Measurements from ENCODE around the gene SPPL2B.

Gene SPPL2B

GRCh38 chr19:2329149-2329478 lies 630 bp downstream of the SPPL2B start:
- Histone ChIP-seq H3K4me3 (ENCODE audit: insufficient read depth, low read length, poor library complexity, severe bottlenecking) (peak overlapping the region; percentile 98), H3K9ac (ENCODE audit: low read length) (peak overlapping the region; percentile 96), H3K4me2 (ENCODE audit: low read depth, low read length, poor library complexity, severe bottlenecking) (peak overlapping the region; percentile 91), H2AFZ (ENCODE audit: low read depth, low read length, severe bottlenecking) (no peak overlapping the region), H3K27me3 (ENCODE audit: low read length) (no peaks in the 10 kb centered on the region), H4K20me1 (ENCODE audit: low read depth, low read length) (0 out of 2 replicates have a peak, but pooled peaks cover 4% of the 10 kb centered on the region), H3K79me2 (ENCODE audit: insufficient read depth, low read length) (peaks cover 33% of the 10 kb centered on the region), H3K36me3 (ENCODE audit: low read length) (no peaks in the 10 kb centered on the region), H3K9me2 (replicated peaks; ENCODE audit: insufficient read depth, low read length) (no peaks in the 10 kb centered on the region), H3K9me3 (ENCODE audit: insufficient read depth, low read length) (no peaks in the 10 kb centered on the region), H3F3A (ENCODE audit: insufficient read depth) (peaks cover 10% of the 10 kb centered on the region; the same call in 1 of the 2 replicates), H3K27ac (ENCODE audit: low read depth, low read length) (no peak overlapping the region)
- no peak for TF ChIP-seq EZH2phosphoT487 (conservative IDR thresholded peaks at IDR 0.05; ENCODE audit: low read length)
- no peak for TF ChIP-seq CTCF (IDR thresholded peaks at IDR 0.05; ENCODE audit: insufficient read depth, low read length, poor library complexity, severe bottlenecking)

- no peaks in the 10 kb centered on the region for H3K36me3 ChIP-seq (ENCODE audit: low read length)
- no peaks in the 10 kb centered on the region for H3K9me2 ChIP-seq (replicated peaks; ENCODE audit: insufficient read depth, low read length)
- H3K9ac ChIP-seq (ENCODE audit: low read length) = peak overlapping the region; percentile 96
- H3K79me2 ChIP-seq (ENCODE audit: insufficient read depth, low read length) = peaks cover 33% of the 10 kb centered on the region
- H2AFZ ChIP-seq (ENCODE audit: low read depth, low read length, severe bottlenecking) = no peak overlapping the region
- no peaks in the 10 kb centered on the region for H3K9me3 ChIP-seq (ENCODE audit: insufficient read depth, low read length)
- H3K4me3 ChIP-seq (ENCODE audit: insufficient read depth, low read length, poor library complexity, severe bottlenecking) = peak overlapping the region; percentile 98
- H3K27ac ChIP-seq (ENCODE audit: low read depth, low read length) = no peak overlapping the region
- H3K4me2 ChIP-seq (ENCODE audit: low read depth, low read length, poor library complexity, severe bottlenecking) = peak overlapping the region; percentile 91
- H3K27me3 ChIP-seq (ENCODE audit: low read length) = no peaks in the 10 kb centered on the region
- H3F3A ChIP-seq (ENCODE audit: insufficient read depth) = peaks cover 10% of the 10 kb centered on the region; the same call in 1 of the 2 replicates
- TF ChIP-seq CTCF (IDR thresholded peaks at IDR 0.05; ENCODE audit: insufficient read depth, low read length, poor library complexity, severe bottlenecking) = no peak
- TF ChIP-seq EZH2phosphoT487 (conservative IDR thresholded peaks at IDR 0.05; ENCODE audit: low read length) = no peak
- 0 out of 2 replicates have a peak, but pooled peaks cover 4% of the 10 kb centered on the region for H4K20me1 ChIP-seq (ENCODE audit: low read depth, low read length)
Observed at GRCh38 chr19:2329501-2329916, 1.0 kb downstream of the SPPL2B start.

- H2AFZ ChIP-seq (ENCODE audit: low read depth, low read length, severe bottlenecking) = no peak overlapping the region
- H3K27ac ChIP-seq (ENCODE audit: low read depth, low read length) = no peak overlapping the region
- no peak overlapping the region for H3K4me3 ChIP-seq (ENCODE audit: insufficient read depth, low read length, poor library complexity, severe bottlenecking)
- peaks cover 33% of the 10 kb centered on the region for H3K79me2 ChIP-seq (ENCODE audit: insufficient read depth, low read length)
- no peaks in the 10 kb centered on the region for H3K27me3 ChIP-seq (ENCODE audit: low read length)
- H3K36me3 ChIP-seq (ENCODE audit: low read length) = no peaks in the 10 kb centered on the region
- H3K4me2 ChIP-seq (ENCODE audit: low read depth, low read length, poor library complexity, severe bottlenecking) = no peak overlapping the region
- peaks cover 10% of the 10 kb centered on the region; the same call in 1 of the 2 replicates for H3F3A ChIP-seq (ENCODE audit: insufficient read depth)
- H4K20me1 ChIP-seq (ENCODE audit: low read depth, low read length) = 0 out of 2 replicates have a peak, but pooled peaks cover 4% of the 10 kb centered on the region
- H3K9ac ChIP-seq (ENCODE audit: low read length) = no peak overlapping the region
- H3K9me3 ChIP-seq (ENCODE audit: insufficient read depth, low read length) = no peaks in the 10 kb centered on the region
- TF ChIP-seq CTCF (IDR thresholded peaks at IDR 0.05; ENCODE audit: insufficient read depth, low read length, poor library complexity, severe bottlenecking) (no peak), EZH2phosphoT487 (conservative IDR thresholded peaks at IDR 0.05; ENCODE audit: low read length) (no peak)
- H3K9me2 ChIP-seq (replicated peaks; ENCODE audit: insufficient read depth, low read length) = no peaks in the 10 kb centered on the region
Observed at GRCh38 chr19:2330255-2330631, 1.8 kb downstream of the SPPL2B start.

All from SU-DHL-6 (cell line).